GM19438 (cell line): ENCODE measurements around the gene SLC9B1.
A peak's percentile ranks its signal among the peaks of the same experiment; 100 is the strongest.

Experiments
- ATAC-seq: cut with Tn5 transposase; IDR thresholded peaks from one replicate; pipeline ENCODE4 v1.9.1; 2021; ENCODE audit warnings: low read depth; ENCODE audit not compliant: unreplicated experiment

The SLC9B1 gene

DNA sequence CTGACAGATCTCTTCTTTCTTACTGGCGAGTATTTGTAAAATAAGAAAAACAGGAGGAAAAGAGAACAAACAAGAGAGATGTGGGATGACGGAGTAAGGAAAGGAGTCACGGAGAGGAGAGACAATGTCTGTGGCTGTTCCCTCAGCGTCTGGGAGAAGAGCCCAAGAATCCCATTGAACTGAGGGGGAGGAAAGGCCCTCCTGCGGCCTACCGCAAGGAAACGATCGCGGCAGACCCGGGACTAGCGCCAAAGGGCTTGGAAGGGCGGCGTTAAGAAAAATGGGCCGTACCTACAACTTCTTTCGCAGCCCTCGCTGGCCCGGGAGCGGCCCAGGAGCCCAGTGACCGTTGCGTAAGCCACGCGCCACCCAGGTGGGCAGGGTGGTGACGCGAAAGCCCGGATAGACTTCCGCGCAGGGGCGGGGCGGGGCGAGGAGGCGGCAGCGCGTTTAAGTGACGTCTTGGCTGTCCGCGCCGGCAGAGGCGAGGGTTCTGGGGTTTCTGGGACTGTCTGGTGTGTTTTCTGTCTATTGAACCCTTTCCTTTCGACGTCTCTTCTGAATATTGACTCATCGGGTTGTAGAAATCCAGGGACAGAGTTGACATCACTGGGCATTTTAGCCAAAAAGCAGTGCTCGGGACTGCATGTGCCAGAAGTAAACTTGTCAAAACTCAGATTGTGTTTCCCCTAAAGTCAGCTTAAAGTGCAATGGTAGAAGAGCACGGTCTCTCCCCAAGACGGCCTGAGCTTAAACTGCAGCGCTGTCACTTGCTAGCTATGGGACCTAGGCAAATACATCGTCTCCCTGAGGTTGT, at the start of gene SLC9B1:
TSS of gene SLC9B1 (minus strand) at position 398 of the 817 bp plus-strand sequence. CDS start 27,994 bp downstream, outside the sequence.
- ATAC-seq: peak; percentile 99

DNA sequence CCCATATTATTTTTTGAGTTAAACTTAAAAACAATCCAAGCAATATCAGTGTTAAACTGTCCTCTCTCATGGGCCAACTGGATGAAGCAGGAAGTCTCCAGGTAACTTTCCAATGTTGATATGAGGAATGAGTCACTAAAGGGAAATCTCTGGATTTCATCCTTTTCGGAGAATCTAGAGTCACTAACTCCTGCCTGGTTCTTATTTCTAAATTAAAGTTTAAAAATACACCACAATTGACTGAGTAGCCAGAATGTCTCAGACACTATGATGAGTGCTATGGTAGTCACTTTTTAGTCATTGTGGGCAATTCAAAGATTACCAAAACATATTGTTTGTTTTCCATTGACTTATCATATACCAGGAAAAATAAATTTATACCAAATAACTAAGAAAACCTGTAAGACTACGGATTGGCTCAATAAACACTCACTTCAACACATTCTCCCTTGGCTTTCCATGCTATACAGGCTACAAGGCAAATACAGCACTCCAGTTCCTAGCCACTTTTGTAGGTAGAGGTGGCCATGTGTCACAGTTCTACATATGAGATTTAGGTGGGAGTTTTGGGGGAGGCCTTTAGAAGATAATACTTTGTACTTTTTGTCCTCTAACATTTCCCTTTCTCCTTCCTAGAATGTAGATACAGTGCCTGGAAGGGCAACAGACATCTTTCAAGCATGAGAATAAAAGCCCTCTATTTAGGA, 48.5 kb upstream of the SLC9B1 start:
- no peak for ATAC-seq

- ATAC-seq: no peak
These were observed 41.1 kb upstream of the SLC9B1 start for GRCh38 chr4:103060453-103061148.

DNA sequence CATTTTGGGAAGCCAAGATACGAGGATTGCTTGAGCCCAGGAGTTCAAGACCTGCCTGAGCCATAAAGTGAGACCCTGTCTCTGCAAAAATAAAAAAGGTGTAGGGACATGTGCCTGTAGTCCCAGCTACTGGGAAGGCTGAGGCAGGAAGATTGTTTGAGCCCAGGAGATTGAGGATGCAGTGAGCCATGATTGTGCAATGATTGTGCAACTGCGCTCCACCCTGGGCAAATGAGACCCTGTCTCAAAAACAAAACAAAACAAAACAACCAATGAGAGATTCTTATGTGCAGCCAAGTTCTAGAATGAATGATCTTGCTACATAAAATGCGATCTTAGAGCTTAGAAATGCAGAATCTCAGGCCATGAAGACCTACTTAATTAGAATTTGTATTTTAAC, 34.5 kb upstream of the SLC9B1 start:
- no peak for ATAC-seq

DNA sequence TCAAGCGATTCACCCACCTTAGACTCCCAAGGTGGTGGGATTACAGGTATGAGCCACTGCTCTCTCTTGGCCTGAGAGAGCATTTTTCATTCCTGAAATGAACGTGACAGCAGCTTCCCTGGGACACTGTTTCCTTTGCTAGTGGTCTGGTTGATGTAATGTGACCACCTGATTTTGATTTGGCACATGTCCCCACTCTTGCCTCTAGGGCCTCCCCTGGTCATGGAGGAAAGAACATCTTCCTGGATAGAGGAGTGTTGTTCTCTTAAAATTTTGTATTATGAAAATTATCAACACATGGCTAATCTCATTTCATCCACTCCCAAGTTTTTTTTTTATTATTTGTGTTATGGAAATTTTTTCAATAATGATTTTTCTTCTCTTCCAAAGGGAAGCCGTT, 33.3 kb upstream of the SLC9B1 start:
- no peak for ATAC-seq

DNA sequence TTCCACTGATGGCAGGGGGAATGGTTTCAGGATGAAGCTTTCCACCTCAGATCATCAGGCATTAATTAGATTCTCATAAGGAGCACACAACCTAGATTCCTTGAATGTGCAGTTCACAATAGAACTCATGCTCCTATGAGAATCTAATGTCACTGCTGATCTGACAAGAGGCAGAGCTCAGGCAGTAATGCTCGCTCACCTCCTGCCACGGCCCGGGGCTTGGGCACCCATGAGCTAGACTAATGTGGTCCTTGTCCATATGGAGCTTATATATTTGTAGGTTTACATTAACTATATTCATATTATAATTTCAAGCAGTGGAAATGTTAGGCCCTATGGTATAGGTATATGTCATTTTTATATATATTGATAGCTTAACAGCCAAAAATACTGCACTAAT, 32.6 kb upstream of the SLC9B1 start:
- ATAC-seq: no peak

DNA sequence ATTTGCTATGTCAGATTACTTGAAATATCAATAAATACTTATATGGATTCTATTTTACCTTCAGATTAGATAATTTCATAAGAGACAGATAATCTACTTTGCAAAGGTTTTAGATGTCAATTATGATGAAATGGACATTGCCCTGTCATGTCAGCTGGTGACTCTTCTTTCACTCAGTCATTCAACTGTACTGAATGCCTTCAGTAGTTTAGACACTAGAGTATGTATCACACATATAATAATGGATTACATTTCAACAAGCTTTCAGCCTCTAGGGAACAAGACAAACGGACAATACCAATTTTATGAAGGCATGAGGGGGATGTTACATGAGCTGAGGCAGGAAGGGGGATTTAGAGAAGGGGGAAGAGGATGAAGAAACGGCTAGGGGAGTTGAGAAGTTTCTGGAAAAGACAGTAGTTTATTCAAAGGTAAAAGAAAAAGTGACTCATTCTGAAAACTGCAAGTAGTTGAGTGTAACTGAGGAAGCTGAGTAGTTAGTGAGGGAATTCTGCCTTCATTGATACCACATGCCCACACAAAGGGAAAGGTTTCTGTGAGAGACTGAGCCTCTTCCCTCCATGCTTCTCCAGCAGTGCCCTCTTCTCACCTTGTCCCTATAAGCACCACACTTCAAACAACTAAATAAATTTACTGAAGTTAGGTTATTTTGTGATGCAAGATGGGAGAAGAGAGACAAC, 31.4 kb upstream of the SLC9B1 start:
- ATAC-seq: no peak

DNA sequence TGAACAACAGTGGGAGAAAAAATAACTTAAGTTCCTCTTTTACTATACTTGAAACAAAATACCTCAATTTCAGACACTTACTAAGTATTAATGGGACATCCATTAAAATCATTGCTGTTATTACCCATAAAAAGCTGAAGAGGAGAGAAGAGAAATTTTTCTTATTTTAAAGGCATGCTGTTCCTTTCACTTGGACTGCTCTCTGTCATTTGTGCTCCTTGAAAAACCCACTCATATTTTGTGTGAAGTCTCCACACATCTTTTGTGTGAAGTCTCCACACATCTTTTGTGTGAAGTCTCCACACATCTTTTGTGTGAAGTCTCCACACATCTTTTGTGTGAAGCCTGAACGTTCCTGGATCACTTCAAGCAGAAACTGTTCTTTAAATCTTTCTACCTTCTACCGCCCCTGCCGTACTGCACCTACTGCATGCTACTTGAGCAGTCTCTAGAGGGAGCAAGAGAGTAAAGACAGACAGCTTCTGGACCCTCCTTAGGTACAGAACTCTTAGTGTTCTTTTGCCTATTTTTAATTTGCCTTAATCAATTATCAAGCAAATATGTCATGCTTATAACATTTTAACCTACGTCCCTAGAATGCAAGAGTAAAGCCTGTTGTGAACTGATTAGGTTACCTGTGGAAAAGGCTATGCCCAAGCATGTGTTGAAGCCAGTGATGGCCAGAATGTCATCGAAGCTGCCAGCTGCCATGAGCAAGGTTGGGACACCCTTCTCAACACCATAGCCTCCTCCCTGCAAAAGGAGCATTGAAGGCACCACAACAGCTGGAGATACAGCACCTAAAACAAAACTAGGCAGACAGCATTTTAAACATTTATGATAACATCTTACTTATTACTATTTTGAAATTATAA, 27.1 kb upstream of the SLC9B1 start:
- ATAC-seq: peak; percentile 81

GRCh38 chr4:103044183-103044582, 24.7 kb upstream of the SLC9B1 start:
- no peak for ATAC-seq

DNA sequence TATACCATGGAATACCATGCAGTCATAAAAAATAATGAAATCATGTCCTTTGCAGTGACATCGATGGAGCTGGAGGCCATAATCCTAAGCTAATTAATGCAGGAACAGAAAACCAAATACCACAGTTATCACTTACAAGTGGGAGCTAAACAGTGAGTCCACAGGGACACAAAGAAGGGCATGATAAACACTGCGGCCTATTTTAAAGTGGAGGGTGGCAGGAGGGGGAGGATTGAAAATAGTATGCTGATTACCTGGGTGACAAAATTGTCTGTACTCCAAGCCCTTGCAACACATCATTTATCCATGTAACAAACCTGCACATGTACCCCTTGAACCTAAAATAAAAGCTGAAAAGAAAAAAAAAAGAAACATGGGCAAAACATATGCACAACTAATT, 16.7 kb upstream of the SLC9B1 start:
- ATAC-seq: no peak

- ATAC-seq: peak; percentile 83
These were observed 13.1 kb upstream of the SLC9B1 start for GRCh38 chr4:103032574-103032973.

GRCh38 chr4:103030791-103031190, 11.3 kb upstream of the SLC9B1 start:
- ATAC-seq: no peak

DNA sequence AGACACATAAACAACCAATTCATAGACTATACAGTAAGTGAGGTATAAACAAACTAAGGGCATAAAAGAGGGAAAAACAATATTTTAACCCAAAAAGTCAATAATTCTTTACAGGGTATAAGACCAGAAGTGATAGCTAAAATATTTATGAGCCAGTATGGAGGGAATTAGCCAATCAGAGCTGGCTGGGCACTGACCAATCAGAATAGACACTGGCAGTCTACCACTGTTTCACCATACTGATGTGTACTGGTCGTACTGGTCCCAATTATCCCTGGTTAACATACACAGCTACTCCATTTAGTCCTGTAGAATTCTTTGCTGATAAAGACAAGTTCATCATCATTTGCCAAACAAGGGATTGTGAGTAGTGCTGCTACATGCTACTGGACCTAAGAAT, 9.8 kb upstream of the SLC9B1 start:
- no peak for ATAC-seq

DNA sequence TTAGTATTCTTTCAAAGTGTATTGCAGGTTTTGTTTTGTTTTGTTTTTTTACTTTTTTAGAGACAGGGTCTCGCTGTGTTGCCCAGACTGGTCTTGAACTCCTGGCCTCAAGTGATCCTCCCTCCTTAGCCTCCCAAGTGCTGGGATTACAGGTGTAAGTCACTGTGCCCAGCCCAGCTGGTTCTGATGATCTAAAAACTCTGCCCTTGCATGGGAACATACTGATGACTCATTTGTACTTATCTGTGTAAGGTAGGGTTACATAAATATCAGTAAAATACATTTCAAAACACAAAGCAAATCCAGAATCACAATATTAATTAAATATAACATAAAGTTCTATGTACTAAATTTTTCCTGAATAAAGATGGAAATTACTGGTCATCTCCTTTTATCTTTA, 7.4 kb upstream of the SLC9B1 start:
- no peak for ATAC-seq

GRCh38 chr4:103024996-103025395, 5.5 kb upstream of the SLC9B1 start:
- ATAC-seq: no peak

DNA sequence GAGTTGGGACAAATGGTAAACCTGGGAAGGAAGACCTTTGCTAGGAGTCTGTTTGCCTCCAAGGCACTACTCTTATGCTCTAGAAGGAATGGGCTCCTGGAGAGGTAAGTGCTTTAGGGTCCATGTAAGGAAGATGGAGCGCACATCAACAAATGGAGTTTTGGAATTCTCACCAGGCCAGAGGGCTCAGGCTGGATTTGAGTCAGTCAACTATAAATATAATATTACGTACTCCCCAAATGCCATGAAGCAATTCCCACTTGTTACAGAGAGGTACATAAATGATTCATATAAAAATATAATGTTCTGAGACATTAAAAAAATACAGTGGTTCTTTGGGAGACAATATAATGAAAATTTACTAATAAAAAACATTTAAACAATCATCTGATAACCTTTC, 1.6 kb upstream of the SLC9B1 start:
- no peak for ATAC-seq

GRCh38 chr4:103018391-103019307, 856 bp downstream of the SLC9B1 start:
- peak; percentile 3 for ATAC-seq

DNA sequence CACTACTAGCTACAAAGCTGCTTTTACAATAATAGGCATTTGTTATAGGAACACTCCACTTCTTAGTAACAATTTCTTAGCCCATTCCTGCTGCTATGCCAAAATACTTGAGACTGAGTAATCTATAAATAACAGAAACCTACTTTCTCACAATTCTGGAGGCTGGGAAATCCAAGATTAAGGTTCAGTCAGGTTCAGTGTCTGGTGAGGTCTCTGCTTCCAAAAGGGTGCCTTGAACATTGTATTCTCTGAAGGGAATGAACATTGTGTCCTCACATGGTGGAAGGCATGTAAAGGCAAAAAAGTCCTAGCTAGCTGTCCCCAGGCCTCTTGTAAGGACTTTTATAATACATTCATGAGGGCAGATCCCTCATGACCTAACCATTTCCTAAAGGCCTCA, 7.0 kb downstream of the SLC9B1 start:
- ATAC-seq: no peak

- ATAC-seq: no peak
These were observed 7.4 kb downstream of the SLC9B1 start for GRCh38 chr4:103012060-103012459.
